Renal cortex interstitium (tissue), 11 donors: Measurements from ENCODE around the gene IGFBP5. TPM values are rescaled to one million over a fixed set of nuclear protein-coding genes. Genes with fewer than 3 reads are reported as not detected.
A peak's percentile ranks its signal among the peaks of the same experiment; 100 is the strongest.

ENCODE experiments used
- DNase-seq, 11 donors: peaks; one replicate each; pipeline ENCODE4 v3.0.0-alpha.2; 2013; ENCODE audit warnings: low read depth in 9 of 11, low spot score in 4 of 11; ENCODE audit errors: extremely low read depth in 1 of 11
- polyA plus RNA-seq, 3 donors: library from polyadenylated mRNA; unstranded; fragments of 120-200 nt; gene quantifications; one replicate each; pipeline ENCODE4 v1.2.1, GENCODE V29; 2013; ENCODE audit not compliant: insufficient read length in 3 of 3

The IGFBP5 gene
- polyA plus RNA-seq, 3 donors: 284 to 370 (median 337) TPM

- no peak for DNase-seq
Measured at GRCh38 chr2:216721141-216721540, 25.8 kb upstream of the IGFBP5 start.

- no peak for DNase-seq
Measured at GRCh38 chr2:216720722-216721121, 25.4 kb upstream of the IGFBP5 start.

DNA sequence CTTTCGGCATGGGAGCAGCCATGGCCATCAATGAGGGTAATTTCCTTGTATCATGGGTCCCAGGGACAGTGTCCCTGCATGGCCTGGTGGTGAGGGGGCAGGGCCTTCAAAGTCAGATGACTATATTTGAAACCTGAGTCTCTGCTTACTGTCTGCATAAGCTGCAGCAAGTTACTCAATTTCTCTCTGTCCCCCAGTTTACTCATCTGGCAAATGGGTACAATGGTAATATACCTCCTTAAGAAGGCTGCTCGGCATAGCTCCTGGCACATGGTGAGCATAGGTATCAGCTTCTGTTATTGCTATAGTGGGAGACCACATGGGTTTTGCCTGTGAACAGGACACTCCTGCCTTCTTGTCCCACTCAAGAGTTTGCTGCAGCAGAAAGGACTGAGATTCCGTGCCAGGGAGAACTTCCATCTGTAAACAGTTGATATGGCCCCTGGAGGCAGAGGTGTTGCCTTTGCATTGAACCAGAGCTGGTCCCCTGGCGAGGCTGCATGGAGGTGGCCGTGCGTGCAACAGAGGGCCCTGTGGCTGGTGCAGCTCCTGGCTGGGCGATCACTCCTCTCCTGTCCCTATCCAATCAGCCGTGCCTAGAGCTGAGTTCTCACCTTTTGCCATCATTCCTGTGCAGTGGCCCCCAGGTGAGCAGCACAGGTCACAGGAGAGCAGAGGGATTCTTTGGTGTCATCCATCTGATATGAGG, 22.7 kb upstream of the IGFBP5 start:
- DNase-seq: no peak

DNA sequence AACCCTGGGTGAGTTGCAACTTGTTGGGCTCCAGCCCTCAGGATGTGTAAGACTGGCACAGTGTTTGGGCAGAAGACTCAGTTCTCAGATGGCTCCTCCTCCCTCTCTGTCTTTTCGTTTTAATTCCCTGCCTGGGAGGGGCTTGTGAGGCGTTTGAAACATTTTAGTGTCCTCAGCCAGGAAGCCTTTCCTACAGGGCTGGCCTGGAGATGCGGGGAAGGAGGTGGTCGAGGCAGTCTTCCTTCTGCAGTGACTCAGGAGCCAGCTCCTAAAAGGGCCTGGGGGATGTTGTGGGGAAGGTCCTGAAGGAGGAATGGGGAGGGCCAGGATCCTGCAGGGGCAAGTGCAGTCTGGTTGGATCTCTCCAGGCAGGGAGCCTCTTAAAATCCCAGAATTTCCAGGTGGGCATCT, 22.1 kb upstream of the IGFBP5 start:
- DNase-seq: no peak

- no peak for DNase-seq
Measured at GRCh38 chr2:216716109-216716508, 20.8 kb upstream of the IGFBP5 start.

- no peak for DNase-seq
Measured at GRCh38 chr2:216715402-216715974, 20.1 kb upstream of the IGFBP5 start.

DNA sequence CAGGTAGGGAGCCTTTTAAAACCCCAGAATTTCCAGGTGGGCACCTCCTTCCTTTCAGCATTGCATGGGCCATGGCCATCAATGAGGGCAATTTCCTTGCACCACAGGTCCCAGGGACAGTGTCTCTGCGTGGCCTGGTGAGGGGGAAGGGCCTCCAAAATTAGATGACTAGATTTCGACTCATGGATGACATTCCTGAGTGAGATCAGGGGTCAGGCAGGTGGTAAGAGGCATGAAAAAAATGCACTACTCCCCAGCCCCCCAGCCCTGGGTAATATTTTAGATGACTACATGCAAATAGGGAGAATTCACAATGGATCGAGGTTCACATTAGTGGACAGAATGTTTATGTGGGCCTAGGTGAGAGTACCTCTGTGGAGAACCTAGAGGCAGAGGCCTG, 19.0 kb upstream of the IGFBP5 start:
- DNase-seq: no peak

GRCh38 chr2:216713691-216714336, 18.5 kb upstream of the IGFBP5 start:
- no peak for DNase-seq

DNA sequence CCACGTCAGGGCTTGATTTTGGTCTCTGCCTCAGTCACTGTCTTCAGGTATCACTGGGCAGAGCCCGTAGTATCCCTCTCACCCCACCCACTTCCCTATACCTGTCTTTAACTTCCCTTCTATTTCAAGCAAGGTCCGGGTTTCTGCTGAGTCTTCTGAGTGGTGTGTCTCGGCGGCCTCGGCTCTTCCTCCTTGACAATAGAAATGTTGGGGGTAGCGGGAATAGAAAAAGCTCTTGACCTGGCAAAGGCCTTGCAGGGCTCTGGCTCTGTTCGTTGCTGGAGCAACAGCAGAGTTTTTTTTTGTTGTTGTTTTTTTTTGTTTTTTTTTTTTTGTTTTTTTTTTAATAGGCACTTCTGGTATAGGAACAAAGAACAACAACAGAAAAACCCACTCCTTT, 16.0 kb upstream of the IGFBP5 start:
- no peak for DNase-seq

GRCh38 chr2:216710551-216711301, 15.4 kb upstream of the IGFBP5 start:
- DNase-seq: no peak

DNA sequence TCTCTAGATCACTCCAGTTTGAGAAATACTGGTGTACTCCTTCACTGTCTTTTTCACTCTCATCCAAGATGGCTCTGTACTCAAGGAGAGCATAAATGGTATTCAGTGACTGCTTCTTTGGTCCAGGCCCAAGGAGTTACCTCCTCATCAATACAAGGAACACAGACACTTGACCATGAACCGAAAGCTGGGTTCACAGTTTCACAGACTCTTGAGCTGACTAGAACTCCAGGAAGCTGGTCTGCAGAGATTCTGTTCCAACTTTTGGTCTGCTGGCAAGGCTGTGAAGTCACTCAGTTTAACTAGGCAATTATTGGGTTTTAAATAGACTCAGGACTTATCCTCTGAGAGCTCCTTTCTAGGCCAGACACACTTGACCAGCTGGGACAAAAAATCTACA, 7.4 kb upstream of the IGFBP5 start:
- no peak for DNase-seq

DNA sequence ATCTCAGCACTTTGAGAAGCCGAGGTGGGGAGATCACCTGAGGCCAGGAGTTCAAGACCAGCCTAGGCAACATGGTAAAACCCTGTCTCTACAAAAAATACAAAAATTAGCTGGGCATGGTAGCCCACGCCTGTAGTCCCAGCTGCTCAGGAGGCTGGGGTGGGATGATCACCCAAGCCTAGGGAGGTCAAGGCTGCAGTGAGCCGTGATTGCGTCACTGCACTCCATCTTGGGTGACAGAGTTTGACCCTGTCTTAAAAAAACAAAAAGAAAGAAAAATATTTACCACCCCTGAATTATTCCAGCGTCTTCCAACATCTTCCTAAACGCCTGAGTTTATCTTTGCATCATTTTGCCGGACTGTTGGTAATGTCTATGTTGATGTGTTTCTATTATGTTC, 6.2 kb upstream of the IGFBP5 start:
- DNase-seq: no peak

DNA sequence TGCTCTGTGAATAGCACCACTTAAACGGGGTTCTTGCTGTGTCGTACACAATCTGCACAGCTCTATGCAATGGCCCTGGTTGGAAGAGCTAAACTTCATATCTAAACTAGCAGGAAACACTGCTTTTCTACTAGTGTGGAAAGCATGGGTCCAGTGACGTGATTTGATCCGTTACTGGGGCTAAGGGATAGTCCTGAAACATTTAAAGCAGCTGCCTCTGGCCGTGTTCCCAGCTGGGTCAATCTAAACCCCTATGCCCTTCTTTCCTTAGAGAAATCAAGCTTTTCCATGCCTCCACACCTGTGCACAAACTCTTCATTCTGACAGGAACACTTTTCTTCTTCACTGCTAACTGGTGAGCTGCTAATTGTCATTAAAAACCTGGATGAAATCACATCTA, 5.4 kb upstream of the IGFBP5 start:
- no peak for DNase-seq

DNA sequence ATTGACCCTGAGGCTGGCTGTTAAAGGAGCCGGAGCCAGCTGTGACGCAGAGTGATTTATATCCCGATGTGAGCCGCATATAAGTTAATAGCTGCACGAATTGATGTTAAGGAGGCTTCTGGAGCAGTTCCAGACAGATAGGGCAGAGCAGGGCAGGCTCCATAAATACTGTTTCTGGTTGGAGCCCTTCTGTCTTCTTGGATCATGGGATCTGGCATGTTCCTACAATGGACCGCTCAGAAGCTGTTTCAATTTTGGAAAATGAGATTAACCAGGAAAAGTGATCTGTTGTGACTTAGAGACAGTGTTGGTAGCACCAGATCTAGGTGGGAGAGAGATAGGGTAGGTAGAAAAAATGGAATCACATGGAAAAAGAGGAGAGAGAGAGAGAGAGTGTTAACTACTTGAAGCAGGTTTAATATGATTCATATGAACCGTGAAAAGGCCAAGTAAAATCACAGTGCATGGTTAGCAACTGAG, 4.8 kb upstream of the IGFBP5 start:
- DNase-seq: peak in 1 of 11 donors; percentile 69

DNA sequence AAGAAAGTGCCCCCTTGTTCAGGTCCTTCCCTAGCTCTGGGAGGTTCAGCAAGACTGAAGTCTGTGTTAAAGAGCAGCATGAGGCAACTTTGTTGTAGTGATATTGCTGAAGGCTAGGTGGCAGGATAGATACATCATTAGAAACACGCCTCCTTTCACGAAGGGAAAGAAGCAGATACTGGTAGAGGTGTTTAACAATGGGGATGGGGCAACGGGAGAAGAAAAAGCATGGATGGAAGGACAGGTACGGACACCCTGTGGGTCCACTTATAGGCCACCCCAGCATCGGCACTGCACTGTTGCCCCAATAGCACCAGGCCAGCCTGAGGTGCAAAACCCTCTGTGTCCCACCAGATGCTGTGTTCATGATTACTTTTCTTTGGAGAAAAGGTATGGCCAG, 3.5 kb upstream of the IGFBP5 start:
- DNase-seq: no peak

DNA sequence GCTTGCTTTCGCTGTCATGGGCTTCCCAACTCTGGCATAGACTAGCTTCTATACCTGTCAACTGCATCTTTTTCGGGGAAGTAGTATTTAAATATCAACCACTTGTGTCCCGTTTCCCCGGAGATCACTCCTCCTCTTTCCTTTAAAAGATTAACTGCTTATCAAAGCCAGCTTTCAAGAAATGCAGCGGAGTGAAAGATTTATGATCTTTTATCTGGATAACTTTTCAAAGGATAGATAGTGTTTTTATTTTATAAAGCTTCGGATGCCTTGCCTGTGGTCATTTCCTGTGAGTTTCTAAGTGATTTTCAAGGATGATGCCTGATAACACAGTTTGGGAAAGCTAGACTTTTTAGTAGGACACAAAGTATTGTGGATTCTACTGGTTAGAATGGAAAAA, 2.9 kb upstream of the IGFBP5 start:
- DNase-seq: no peak

GRCh38 chr2:216696751-216697560, 1.6 kb upstream of the IGFBP5 start:
- no peak for DNase-seq

- DNase-seq: no peak
Measured at GRCh38 chr2:216696321-216696720, 972 bp upstream of the IGFBP5 start.

GRCh38 chr2:216694826-216695217, 527 bp downstream of the IGFBP5 start:
- DNase-seq: no peak
